DND-41 (cell line): ENCODE measurements around the gene ARID3A.

Source experiments
- ATAC-seq: fragments of 200-7000 bp; cut with Tn5 transposase; 3 replicates; pipeline ENCODE4 v1.9.1; 2021; ENCODE audit warnings: low read depth; ENCODE audit not compliant: insufficient read depth
- DNase-seq: peaks from one replicate; pipeline ENCODE4 v3.0.0-alpha.2; 2020
- H2AFZ ChIP-seq: 2 replicates; pipeline ENCODE4 v1.6.0; 2012; ENCODE audit warnings: low read depth, low read length
- H3K27ac ChIP-seq: 2 replicates; pipeline ENCODE4 v1.5.1; 2012; ENCODE audit warnings: low read length, inconsistent platforms
- H3K27me3 ChIP-seq: fragments of 200-600 bp; sonication (generic); 2 replicates; pipeline ENCODE4 v1.6.0; 2012; ENCODE audit warnings: low read length, mild to moderate bottlenecking, inconsistent platforms; ENCODE audit not compliant: insufficient read depth, poor library complexity
- H3K36me3 ChIP-seq: 2 replicates; pipeline ENCODE4 v1.5.1; 2012; ENCODE audit warnings: low read length, inconsistent platforms; ENCODE audit not compliant: insufficient read depth
- H3K4me1 ChIP-seq: 2 replicates; pipeline ENCODE4 v1.5.1; 2012; ENCODE audit warnings: mild to moderate bottlenecking, low read length; ENCODE audit not compliant: insufficient read depth
- H3K4me2 ChIP-seq: 2 replicates; pipeline ENCODE4 v1.6.0; 2012; ENCODE audit warnings: mild to moderate bottlenecking, moderate library complexity, low read length, inconsistent platforms; ENCODE audit not compliant: insufficient read depth
- H3K4me3 ChIP-seq, 2 experiments: fragments of 200-600 bp in 1 of 2; shearing (Covaris generic) in 1 of 2; 2 replicates each; pipeline ENCODE4 v1.5.1; 2012 to 2016; ENCODE audit warnings: inconsistent platforms in 2 of 2, low read length in 2 of 2, mild to moderate bottlenecking in 2 of 2, low read depth in 1 of 2, moderate library complexity in 1 of 2
- H3K79me2 ChIP-seq: 2 replicates; pipeline ENCODE4 v1.6.0; 2012; ENCODE audit warnings: low read length, inconsistent platforms; ENCODE audit not compliant: insufficient read depth
- H3K9ac ChIP-seq: 2 replicates; pipeline ENCODE4 v1.6.0; 2012; ENCODE audit warnings: low read depth, mild to moderate bottlenecking, inconsistent platforms, low read length, moderate library complexity
- H3K9me3 ChIP-seq: 2 replicates; pipeline ENCODE4 v1.5.1; 2012; ENCODE audit warnings: low read length, moderate library complexity, mild to moderate bottlenecking, inconsistent platforms; ENCODE audit not compliant: insufficient read depth, severe bottlenecking
- H4K20me1 ChIP-seq: 2 replicates; pipeline ENCODE4 v1.6.0; 2012; ENCODE audit warnings: low read length; ENCODE audit not compliant: insufficient read depth
- EZH2 ChIP-seq: IDR thresholded peaks from 3 replicates; pipeline ENCODE4 v1.6.1; 2012; ENCODE audit warnings: borderline replicate concordance, low read depth, mild to moderate bottlenecking, moderate library complexity, low read length, inconsistent platforms; ENCODE audit not compliant: severe bottlenecking
- TF ChIP-seq, protein P1 (sequence below): IDR thresholded peaks from 2 replicates; pipeline ENCODE4 v1.5.1; 2012; ENCODE audit warnings: borderline replicate concordance, low read length, moderate library complexity, mild to moderate bottlenecking; ENCODE audit not compliant: poor library complexity, severe bottlenecking; ENCODE audit errors: extremely low read depth

ARID3A gene

DNA sequence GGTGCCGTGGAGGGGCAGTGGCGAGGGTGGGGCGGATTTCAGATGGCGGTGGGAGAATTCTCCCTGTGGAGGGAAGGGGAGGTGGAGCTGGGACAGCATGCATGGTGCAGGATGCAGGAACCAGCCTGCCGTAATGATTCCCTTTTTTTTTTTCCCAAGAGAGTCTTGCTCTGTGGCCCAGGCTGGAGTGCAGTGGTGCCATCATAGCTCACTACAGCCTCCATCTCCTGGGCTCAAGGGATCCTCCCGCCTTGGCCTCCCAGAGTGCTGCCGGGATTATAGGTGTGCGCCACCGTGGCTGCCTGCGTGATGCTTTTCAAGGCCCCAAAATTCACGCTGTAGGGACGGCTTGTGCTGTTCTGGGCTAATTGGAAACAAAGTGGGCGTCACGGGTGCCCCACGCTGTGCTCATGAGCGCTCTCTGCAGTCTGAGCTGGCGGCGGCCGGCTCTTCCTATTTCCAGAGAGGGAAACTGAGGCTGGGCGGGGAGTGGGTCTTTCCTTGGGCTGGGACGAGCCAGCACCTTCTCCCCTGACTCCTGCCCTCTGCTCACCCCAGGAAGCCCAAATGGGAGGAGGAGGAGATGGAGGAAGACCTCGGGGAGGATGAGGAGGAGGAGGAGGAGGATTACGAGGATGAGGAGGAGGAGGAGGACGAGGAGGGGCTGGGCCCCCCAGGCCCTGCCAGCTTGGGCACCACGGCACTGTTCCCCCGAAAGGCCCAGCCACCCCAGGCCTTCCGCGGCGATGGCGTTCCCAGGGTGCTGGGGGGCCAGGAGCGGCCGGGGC is 6.2 kb downstream of the ARID3A start:
- Histone ChIP-seq H3K9ac (no peak overlapping the region), H4K20me1 (peaks cover 35% of the 10 kb centered on the region), H2AFZ (no peak overlapping the region), H3K4me2 (no peak overlapping the region), H3K27me3 (no peaks in the 10 kb centered on the region), H3K36me3 (peaks cover 56% of the 10 kb centered on the region), H3K4me3 (no peak overlapping the region), H3K4me1 (peaks cover 13% of the 10 kb centered on the region), H3K27ac (no peak overlapping the region), H3K9me3 (no peaks in the 10 kb centered on the region), H3K79me2 (peaks cover 64% of the 10 kb centered on the region)
- DNase-seq: no peak
- TF ChIP-seq, protein P1, sequence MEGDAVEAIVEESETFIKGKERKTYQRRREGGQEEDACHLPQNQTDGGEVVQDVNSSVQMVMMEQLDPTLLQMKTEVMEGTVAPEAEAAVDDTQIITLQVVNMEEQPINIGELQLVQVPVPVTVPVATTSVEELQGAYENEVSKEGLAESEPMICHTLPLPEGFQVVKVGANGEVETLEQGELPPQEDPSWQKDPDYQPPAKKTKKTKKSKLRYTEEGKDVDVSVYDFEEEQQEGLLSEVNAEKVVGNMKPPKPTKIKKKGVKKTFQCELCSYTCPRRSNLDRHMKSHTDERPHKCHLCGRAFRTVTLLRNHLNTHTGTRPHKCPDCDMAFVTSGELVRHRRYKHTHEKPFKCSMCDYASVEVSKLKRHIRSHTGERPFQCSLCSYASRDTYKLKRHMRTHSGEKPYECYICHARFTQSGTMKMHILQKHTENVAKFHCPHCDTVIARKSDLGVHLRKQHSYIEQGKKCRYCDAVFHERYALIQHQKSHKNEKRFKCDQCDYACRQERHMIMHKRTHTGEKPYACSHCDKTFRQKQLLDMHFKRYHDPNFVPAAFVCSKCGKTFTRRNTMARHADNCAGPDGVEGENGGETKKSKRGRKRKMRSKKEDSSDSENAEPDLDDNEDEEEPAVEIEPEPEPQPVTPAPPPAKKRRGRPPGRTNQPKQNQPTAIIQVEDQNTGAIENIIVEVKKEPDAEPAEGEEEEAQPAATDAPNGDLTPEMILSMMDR: no peak
- no peak for TF ChIP-seq EZH2
- ATAC-seq: no peak

DNA sequence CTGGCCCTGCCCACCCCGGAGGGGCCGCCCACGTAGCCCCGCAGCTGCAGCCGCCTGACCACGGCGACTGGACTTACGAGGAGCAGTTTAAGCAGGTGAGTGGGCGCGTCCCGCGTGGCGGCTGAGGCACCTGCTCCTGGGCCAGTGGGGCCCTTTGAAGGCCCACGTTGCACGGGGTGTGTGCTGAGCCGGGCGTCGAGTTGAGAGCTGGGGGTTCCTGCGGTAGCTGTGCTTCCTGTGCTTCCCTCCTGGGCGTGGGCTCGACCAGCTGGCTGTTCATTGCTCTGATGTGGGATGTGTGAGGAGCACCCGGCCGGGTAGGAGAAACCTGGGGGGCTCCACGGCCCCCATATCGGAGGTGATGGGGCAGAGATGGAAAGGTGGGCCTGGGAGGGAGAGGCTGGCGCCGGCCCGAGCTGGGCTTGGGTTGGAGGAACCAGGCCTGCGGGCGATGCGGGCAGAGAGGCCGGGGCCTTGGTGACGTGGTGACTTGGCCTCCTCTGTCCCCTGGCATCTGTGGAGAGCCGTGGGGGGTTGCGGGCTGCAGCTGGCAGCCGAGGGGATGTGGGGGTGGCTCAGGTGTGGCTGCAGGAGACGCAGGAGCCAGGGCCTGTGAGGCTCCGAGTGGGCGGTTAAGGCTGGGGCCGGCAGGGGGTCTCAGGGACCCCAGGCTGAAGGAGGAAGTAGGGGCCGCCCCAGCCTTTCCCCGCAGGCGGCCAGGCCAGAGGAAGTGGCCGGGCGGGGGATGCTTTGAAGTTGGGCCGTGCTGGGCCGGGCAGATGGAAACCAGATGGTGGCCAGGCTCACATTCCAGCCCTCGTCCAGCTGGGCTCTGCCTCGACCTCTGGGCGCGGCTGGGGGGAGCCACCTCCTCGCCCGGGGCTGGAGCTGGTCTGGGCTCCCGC is 7.1 kb downstream of the ARID3A start:
- Histone ChIP-seq H3K27ac (no peak overlapping the region), H2AFZ (no peak overlapping the region), H3K9ac (no peak overlapping the region), H4K20me1 (peaks cover 32% of the 10 kb centered on the region), H3K4me1 (peaks cover 5% of the 10 kb centered on the region), H3K4me2 (no peak overlapping the region), H3K4me3 (no peak overlapping the region), H3K36me3 (peaks cover 61% of the 10 kb centered on the region), H3K79me2 (peaks cover 60% of the 10 kb centered on the region), H3K9me3 (no peaks in the 10 kb centered on the region), H3K27me3 (no peaks in the 10 kb centered on the region)
- no peak for TF ChIP-seq EZH2
- TF ChIP-seq, protein P1: no peak
- ATAC-seq (no peak), DNase-seq (no peak)

DNA sequence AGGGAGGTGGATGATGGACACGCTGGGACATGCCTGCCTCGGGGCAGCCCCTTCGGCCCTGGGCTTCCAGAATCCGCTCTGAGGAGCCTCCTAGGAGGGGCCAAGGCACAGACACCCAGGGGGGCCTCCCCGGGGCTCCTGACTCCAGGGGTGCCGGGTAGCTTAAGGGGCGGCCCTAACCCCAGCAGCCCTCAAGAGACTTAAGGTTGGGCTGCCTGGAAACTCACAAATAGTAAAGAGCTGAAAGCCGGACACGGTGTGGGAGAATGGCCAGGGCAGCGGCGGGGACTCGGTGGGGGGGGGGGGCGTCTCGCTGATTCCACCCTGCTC is 7.7 kb downstream of the ARID3A start:
- Histone ChIP-seq H4K20me1 (peaks cover 32% of the 10 kb centered on the region), H3K9ac (no peak overlapping the region), H3K36me3 (peaks cover 63% of the 10 kb centered on the region), H2AFZ (no peak overlapping the region), H3K9me3 (no peaks in the 10 kb centered on the region), H3K4me3 (no peak overlapping the region), H3K4me2 (no peak overlapping the region), H3K4me1 (peaks cover 2% of the 10 kb centered on the region; the same call in 1 of the 2 replicates), H3K79me2 (peaks cover 60% of the 10 kb centered on the region), H3K27ac (no peak overlapping the region), H3K27me3 (no peaks in the 10 kb centered on the region)
- DNase-seq (no peak), ATAC-seq (no peak)
- no peak for TF ChIP-seq EZH2
- TF ChIP-seq, protein P1: no peak
